Stimulated activated CD4-positive, alpha-beta T cell treated with anti-CD3 and anti-CD28 coated beads, TNF-alpha, amount 100 ng/mL, for 24 hours (primary cell): ENCODE measurements around the gene TOMM34.

Experiments used
- DNase-seq, 3 experiments: peaks; one replicate each; pipeline ENCODE4 v3.0.0-alpha.2; 2020; ENCODE audit warnings: low read depth in 3 of 3

Gene TOMM34

GRCh38 chr20:44894959-44895358 lies 65.2 kb downstream of the TOMM34 start:
- no peak for DNase-seq
